K562 (cell line): ENCODE data around the gene TP53RK.

Source experiments
- CCAR2 ChIP-seq: fragments of 200-400 bp; formaldehyde crosslinking; IDR thresholded peaks from 2 replicates; pipeline ENCODE4 v1.6.1; 2017; ENCODE audit warnings: mild to moderate bottlenecking, low read depth, low read length
- CEBPB ChIP-seq: fragments of 450-650 bp; IDR thresholded peaks from 2 replicates; pipeline ENCODE4 v1.6.1; 2016; ENCODE audit warnings: missing genetic modification characterization, missing compliant biosample characterization
- HNRNPLL ChIP-seq: fragments of 200-400 bp; formaldehyde crosslinking; IDR thresholded peaks from 2 replicates; pipeline ENCODE4 v1.6.1; 2017; ENCODE audit warnings: low read length, low read depth, mild to moderate bottlenecking; ENCODE audit not compliant: poor library complexity, severe bottlenecking
- POLR2A ChIP-seq: fragments of 450-650 bp; conservative IDR thresholded peaks from 2 replicates; pipeline ENCODE4 v1.6.1; 2016
- TEAD4 ChIP-seq, 2 experiments: sonication (generic) in 1 of 2; formaldehyde crosslinking in 1 of 2; IDR thresholded peaks; 2 replicates each; pipeline versions ENCODE4 v1.6.1 to v1.8.0; 2012 to 2022; ENCODE audit warnings: borderline replicate concordance in 1 of 2, inconsistent platforms in 1 of 2, low read length in 1 of 2, mild to moderate bottlenecking in 1 of 2, missing genetic modification reagents in 1 of 2
- ZNF263 ChIP-seq: sonication (generic); formaldehyde crosslinking; IDR thresholded peaks from 2 replicates; pipeline ENCODE4 v1.8.0; 2022; ENCODE audit warnings: mild to moderate bottlenecking, missing genetic modification reagents, borderline replicate concordance
- TF ChIP-seq, protein P1 (sequence below): sonication (generic); formaldehyde crosslinking; IDR thresholded peaks from 2 replicates; pipeline ENCODE4 v1.8.0; 2022; ENCODE audit warnings: mild to moderate bottlenecking, low read depth, missing genetic modification reagents
- TF ChIP-seq, protein P2 (sequence below): fragments of 250-450 bp; sonication (Bioruptor Pico); IDR thresholded peaks from 2 replicates; pipeline ENCODE4 v1.8.0; 2022; ENCODE audit warnings: moderate library complexity, mild to moderate bottlenecking, inconsistent platforms
- TF ChIP-seq, protein P3 (sequence below): fragments of 450-650 bp; IDR thresholded peaks from 2 replicates; pipeline ENCODE4 v1.6.1; 2016

DNA sequence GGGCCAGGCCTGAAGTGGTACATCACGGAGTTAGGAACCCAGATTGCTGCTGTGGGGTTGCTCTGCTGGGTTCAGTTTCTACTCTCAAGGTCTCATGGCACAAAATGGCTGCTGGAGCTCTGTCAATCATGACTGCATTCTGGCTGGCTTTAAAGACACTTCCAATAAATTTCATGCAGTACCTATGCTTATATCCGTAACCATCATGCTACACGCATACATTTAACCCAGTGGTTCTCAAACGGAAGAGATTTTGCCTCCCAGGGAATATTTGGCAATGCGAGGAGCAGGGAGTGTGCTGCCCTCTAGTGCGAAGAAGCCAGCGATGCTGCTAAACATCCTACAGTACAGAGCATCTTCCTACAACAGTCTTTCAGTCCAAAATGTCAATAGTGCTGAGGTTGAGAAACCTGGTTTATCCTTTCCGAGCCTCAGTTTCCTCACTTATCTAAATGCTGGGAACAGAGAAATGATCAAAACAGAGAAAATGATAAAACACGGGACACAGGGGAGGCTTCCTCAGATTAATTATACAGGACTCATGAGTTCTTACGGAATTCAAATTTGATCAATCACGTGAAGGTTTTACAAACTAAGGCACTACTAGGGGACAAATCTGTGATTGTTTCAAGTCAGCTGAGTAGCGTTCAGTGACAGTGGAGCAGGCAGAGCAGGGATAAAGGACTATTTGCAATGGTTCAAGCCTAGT, 10.6 kb upstream of the TP53RK start:
- TF ChIP-seq, protein P1, sequence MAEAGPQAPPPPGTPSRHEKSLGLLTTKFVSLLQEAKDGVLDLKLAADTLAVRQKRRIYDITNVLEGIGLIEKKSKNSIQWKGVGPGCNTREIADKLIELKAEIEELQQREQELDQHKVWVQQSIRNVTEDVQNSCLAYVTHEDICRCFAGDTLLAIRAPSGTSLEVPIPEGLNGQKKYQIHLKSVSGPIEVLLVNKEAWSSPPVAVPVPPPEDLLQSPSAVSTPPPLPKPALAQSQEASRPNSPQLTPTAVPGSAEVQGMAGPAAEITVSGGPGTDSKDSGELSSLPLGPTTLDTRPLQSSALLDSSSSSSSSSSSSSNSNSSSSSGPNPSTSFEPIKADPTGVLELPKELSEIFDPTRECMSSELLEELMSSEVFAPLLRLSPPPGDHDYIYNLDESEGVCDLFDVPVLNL (CRISPR knock-in tag): no peak
- TF ChIP-seq HNRNPLL (no peak), CCAR2 (no peak), CEBPB (tag) (peak; percentile 21; the same call in 1 of the 2 replicates), TEAD4 (IDR thresholded peaks at IDR 0.05; ENCODE audit: low read length) (no peak), TEAD4 (CRISPR knock-in tag; IDR thresholded peaks at IDR 0.05; ENCODE audit: borderline replicate concordance) (no peak), POLR2A (no peak), ZNF263 (CRISPR knock-in tag) (no peak)
- TF ChIP-seq, protein P2, sequence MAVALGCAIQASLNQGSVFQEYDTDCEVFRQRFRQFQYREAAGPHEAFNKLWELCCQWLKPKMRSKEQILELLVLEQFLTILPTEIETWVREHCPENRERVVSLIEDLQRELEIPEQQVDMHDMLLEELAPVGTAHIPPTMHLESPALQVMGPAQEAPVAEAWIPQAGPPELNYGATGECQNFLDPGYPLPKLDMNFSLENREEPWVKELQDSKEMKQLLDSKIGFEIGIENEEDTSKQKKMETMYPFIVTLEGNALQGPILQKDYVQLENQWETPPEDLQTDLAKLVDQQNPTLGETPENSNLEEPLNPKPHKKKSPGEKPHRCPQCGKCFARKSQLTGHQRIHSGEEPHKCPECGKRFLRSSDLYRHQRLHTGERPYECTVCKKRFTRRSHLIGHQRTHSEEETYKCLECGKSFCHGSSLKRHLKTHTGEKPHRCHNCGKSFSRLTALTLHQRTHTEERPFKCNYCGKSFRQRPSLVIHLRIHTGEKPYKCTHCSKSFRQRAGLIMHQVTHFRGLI (CRISPR knock-in tag): no peak
- TF ChIP-seq, protein P3, sequence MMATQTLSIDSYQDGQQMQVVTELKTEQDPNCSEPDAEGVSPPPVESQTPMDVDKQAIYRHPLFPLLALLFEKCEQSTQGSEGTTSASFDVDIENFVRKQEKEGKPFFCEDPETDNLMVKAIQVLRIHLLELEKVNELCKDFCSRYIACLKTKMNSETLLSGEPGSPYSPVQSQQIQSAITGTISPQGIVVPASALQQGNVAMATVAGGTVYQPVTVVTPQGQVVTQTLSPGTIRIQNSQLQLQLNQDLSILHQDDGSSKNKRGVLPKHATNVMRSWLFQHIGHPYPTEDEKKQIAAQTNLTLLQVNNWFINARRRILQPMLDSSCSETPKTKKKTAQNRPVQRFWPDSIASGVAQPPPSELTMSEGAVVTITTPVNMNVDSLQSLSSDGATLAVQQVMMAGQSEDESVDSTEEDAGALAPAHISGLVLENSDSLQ: no peak
